Activated CD4-positive, alpha-beta T cell treated with anti-CD3 and anti-CD28 coated beads, Interleukin-2, amount 50 U/mL, for 4 hours (primary cell): ENCODE results near the gene ANO7.
A peak's percentile ranks its signal among the peaks of the same experiment; 100 is the strongest.

ENCODE experiments used
- DNase-seq, 2 experiments: peaks; one replicate each; pipeline ENCODE4 v3.0.0-alpha.2; 2020

The ANO7 gene

GRCh38 chr2:241209271-241209670 lies 20.8 kb downstream of the ANO7 start:
- no peak for DNase-seq

GRCh38 chr2:241211276-241211675 lies 22.8 kb downstream of the ANO7 start:
- DNase-seq, result no peak

- no peak for DNase-seq
Measured at GRCh38 chr2:241213041-241213440, 24.6 kb downstream of the ANO7 start.

DNA sequence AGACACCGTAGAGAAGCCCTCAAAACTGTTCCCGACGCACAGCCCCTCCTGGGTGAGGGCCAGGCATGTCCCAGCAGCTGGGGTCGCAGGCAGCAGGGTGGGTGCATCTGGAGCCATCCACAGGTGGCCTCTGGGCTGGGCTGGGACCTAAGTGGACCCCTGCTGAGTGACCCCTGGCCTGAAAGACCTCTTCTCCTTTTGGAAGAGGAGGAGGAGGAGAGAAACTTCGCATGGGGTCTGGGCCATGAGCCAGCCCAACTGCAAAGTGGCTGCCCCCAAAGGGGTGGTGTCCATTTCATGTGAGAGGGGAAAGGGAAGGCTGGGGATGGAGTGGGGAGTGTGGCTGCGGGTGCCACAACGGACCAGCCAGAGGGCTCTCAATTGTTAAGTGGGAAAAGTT lies 25.1 kb downstream of the ANO7 start:
- no peak for DNase-seq

- DNase-seq, result no peak
Measured at GRCh38 chr2:241214209-241214608, 25.7 kb downstream of the ANO7 start.

DNA sequence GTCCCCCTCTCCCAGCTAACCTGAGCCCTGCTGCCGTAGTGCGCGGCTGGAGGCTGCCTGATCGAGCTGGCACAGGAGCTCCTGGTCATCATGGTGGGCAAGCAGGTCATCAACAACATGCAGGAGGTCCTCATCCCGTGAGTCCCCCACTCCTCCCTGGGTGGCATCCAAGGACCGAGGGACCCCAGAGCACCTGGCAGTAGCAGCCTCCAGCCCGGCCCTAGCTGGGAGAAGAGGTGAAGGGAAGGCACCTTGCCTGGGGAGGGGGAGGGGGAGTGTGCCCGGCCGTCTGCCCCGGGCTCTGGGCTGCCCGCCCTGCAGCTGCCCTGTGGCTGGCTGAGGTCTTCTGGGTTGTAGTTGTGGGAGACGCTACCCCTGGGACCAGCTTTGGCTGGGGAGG lies 26.3 kb downstream of the ANO7 start:
- no peak for DNase-seq

GRCh38 chr2:241215421-241215820 lies 26.9 kb downstream of the ANO7 start:
- DNase-seq, result no peak

DNA sequence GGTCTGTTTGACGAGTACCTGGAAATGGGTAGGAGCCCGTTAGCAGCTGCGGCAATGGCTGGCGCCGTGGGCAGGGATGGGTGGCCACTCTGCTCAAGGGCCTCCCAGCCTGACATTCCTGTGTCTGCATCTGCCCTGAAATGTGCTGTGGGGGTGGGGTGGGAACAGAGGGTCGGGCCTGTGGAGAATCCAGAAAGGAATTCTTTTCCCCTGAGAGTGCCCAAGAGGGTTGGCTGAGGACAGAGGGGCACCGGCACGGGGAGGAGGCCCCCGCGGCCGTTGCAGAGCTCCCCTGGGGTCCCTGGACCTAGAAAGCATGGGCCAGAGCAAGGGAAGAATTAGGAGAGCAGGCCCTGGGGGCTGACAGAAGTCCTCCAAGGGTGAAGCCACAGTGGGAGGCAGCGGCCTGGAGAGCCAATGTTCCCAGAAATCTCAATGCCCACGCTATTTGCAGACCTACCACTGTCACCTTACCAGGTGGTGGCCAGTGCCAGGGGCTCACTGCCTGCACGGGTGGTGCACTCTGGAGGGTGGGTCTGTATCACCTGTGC lies 27.8 kb downstream of the ANO7 start:
- no peak for DNase-seq

DNA sequence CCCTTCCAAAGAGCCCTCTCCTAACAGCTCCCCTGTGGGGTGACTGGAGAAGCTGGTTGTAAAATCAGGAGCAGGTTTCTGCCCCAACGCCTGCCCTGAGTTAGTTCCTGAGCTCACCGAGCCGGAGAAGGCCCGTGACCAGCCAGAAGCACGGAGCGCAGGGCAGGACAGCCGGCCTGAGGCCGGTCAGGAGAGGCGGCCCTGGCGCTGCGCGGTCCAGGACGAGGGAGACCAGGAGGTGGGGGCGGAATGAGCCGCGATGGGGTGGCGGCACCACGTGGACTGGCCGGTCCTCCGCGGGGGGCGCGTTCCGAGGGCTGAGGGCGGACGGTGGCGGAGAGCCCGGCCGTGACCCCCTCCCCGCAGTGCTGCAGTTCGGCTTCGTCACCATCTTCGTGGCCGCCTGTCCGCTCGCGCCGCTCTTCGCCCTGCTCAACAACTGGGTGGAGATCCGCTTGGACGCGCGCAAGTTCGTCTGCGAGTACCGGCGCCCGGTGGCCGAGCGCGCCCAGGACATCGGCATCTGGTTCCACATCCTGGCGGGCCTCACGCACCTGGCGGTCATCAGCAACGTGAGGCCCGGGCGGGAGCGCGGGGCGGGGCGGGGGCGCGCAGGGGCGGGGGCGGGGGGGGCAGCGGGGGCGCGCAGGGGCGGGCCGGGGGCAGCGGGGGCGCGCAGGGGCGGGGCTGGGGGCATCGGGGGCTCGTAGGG lies 29.0 kb downstream of the ANO7 start:
- peak in 1 of 2 experiments; percentile 11 for DNase-seq

- peak; percentile 18 to 21 for DNase-seq
Measured at GRCh38 chr2:241218131-241219029, 29.9 kb downstream of the ANO7 start.

GRCh38 chr2:241219030-241219382 lies 30.5 kb downstream of the ANO7 start:
- no peak for DNase-seq

DNA sequence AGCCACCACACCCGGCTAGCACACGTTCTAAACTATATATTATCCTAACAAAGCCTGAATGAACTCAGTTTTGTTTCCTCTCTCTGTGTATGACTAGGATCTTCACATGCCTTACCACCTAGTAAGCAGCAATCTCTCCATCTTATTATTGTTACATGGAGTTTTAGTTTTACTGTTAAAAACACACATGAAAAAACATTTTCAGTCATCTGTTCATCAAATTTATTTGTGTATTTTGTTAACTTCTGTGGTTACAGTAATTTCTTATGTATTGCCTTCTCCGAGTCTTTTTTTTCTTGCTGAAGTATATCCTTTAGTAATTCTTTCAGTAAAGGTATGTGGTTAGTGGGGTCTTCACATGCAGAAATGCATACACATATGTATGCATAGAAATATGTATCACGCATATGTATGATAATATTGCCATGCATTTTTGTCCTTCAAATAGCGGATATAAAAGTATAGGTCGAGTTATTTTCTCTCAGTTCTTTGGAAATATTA lies 31.4 kb downstream of the ANO7 start:
- DNase-seq, result no peak

DNA sequence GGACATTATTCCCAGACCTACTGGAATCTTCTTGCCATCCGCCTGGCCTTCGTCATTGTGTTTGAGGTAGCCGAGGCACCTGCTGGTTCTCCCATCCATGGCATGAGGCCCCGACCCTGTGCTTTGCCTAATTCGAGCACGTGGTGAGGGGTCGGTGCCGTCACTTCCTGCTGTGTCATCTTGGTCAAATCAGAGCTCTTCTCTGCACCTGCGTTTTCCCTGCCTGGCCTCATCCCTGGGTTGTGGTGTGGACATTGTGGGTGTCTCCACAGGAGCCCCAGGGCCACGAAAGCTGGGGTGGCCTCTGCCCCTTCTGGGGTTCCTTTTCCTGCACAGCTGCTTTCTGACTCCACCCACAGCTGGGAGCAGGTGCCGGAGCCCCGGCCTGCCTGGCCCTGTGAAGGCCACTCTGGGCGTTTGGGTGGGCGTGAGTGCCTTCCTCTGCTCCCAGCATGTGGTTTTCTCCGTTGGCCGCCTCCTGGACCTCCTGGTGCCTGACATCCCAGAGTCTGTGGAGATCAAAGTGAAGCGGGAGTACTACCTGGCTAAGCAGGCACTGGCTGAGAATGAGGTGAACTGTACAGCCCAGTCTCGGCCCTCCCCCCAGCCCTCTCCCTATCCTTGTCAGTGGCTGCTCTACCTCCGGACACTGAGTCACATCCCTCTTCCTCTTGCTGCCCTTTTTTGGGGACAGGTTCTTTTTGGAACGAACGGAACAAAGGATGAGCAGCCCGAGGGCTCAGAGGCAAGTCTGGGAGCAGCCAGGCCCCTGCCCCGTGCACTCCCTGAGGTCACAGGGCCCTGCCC lies 34.9 kb downstream of the ANO7 start:
- DNase-seq, result no peak

GRCh38 chr2:241224018-241224850 lies 35.8 kb downstream of the ANO7 start:
- no peak for DNase-seq

DNA sequence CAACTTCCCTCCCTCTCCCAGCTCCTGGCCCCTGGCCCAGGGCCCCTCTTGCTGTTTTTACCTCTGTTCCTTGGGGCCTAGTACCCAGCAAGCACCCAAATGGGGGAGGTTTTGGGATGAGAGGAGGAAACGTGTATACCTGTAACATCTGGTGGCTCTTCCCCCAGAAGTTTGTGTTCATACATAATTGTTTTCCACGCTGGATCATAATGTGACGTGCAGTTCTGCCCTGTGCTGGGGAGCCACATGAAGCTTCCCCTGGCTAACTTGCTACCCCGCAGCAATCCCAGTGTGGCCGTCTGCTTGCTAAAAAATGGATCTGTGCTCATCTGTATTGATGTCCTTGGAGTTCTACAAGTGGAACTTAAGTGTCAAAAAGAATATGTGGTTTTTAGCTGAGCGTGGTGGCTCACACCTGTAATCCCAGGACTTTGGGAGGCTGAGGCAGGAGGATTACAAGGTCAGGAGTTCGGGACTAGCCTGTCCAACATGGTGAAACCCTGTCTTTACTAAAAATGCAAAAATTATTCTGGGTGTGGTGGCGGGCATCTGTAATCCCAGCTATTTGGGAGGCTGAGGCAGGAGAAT lies 36.5 kb downstream of the ANO7 start:
- DNase-seq, result no peak

GRCh38 chr2:241225545-241225944 lies 37.1 kb downstream of the ANO7 start:
- DNase-seq, result no peak

DNA sequence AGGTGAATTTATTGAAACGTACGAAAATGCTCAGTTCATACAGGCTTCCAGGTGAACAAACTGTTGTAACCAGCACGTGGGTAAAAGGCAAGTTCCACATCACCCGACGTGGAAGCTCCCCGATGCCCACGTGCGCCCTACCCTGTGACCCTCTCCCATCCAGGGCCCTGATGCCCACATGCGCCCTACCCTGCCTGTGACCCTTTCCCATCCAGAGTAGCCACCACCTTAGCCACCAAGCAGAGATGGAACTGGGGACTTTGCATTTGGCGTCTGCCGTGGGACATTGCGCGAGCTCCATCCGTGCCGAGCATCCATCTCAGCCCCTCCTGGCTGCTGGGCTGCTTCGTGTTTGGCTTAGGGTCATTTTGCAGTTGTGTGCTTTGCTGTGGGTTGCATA lies 37.5 kb downstream of the ANO7 start:
- no peak for DNase-seq

DNA sequence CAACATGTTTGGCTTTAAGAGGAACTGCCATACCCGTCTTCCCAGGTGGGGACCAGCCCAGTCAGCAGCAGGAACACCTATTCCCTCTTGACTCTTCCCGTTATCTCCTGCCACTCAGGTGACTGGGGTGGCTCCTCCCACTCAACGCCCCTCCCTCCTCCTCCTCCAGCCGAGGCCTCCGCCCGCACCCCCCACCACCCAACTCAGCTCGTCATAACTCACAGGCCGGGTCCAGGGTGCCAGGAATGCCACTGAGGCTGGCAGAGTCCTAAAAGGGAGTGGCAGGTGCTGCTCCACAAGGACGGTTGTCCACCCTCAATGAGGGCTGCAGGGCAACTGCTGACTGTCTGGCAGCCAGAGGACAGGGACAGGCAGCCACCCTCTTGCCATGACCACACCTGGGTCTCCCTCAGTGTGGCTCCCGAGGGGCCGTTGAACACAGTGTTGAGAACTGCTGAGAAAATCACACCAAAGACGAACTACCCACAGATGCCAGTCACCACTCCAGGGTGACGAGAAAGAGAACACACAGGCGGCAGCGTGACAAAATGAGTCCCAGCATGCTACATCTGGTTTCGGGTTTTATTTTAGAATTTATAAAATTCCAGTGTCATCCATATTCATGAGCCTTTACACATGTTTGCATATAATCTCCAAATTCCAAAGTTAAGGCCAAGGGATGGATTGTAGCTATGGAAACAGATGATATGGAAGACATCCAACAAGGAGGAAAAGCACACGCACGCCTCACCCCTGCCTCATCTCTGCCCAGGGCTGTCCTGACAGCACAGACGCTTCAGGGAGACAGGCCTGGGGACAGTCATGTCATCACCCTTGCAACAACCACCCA lies 38.5 kb downstream of the ANO7 start:
- DNase-seq, result no peak

GRCh38 chr2:241227594-241227993 lies 39.1 kb downstream of the ANO7 start:
- no peak for DNase-seq

DNA sequence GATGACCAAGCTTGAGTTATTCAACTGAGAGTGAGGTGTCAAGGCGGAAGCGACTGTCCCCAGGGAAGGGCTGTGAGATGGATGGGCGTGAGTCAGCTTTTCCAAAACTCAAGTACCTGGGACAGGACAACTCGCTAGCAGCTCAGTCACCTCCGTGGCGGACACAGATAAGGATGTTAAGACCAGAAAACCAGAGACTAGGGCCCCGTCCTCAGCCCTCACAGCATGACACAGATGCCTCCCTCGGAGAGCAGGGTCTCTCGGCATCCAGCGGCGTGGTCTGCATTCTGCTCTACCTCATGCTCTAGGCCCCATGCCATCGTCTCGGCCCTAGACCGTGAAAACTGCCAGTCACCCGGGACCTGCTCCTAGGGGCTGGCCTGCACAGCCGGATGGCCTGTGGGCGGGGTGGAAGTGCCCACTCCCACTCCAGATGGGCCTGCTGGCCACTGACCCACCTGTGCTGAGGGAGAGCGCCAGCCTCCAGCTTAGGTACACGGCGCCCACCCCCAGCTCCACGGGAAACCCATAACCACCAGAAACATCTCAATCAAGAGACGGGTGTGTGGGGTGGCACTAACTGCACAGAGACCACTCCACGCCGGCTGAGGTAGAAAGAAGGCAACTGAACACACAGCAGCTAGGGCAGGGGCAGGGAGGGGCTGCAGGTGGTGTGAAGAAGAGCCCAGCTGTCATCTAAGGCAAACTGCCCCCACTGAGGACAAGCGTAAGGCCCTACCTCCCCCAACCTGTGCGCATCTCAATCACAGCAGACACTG lies 39.8 kb downstream of the ANO7 start:
- DNase-seq, result no peak
